GM23338 (cell line): ENCODE data around the gene POFUT2. TPM values are rescaled to one million over a fixed set of nuclear protein-coding genes. Genes with fewer than 3 reads are reported as not detected.

Experiments used
- ETS1 ChIP-seq: IDR thresholded peaks from 2 replicates; pipeline ENCODE4 v1.6.1; 2016; ENCODE audit warnings: antibody characterized with exemption
- EZH2 ChIP-seq: fragments of 200-600 bp; sonication (generic); IDR thresholded peaks from one replicate; pipeline ENCODE4 v1.8.0; 2017; ENCODE audit warnings: antibody characterized with exemption, mild to moderate bottlenecking, low read depth; ENCODE audit not compliant: unreplicated experiment
- EZH2phosphoT487 ChIP-seq: fragments of 200-600 bp; sonication (generic); IDR thresholded peaks from one replicate; pipeline ENCODE4 v1.8.1; 2018; ENCODE audit warnings: antibody characterized with exemption; ENCODE audit not compliant: unreplicated experiment
- POLR2AphosphoS5 ChIP-seq: IDR thresholded peaks from 2 replicates; pipeline ENCODE4 v1.6.1; 2016; ENCODE audit warnings: antibody characterized with exemption, low read depth
- STAT1 ChIP-seq: IDR thresholded peaks from one replicate; pipeline ENCODE4 v1.6.1; 2016; ENCODE audit warnings: antibody characterized with exemption; ENCODE audit not compliant: unreplicated experiment
- ZNF114 ChIP-seq: fragments of 250-450 bp; sonication (Bioruptor Pico); IDR thresholded peaks from 2 replicates; pipeline ENCODE4 v1.5.0; 2020; ENCODE audit warnings: mild to moderate bottlenecking, moderate library complexity
- ZNF331 ChIP-seq: fragments of 250-450 bp; sonication (Bioruptor Pico); IDR thresholded peaks from 2 replicates; pipeline ENCODE4 v1.5.0; 2020; ENCODE audit warnings: low read depth, mild to moderate bottlenecking, moderate library complexity
- polyA plus RNA-seq: library from polyadenylated mRNA; unstranded; fragments of >200 nt; fragmentation: Nextera tagmentation; extraction: Ambion mirVana; gene quantifications from 2 replicates; pipeline ENCODE4 v1.2.1, GENCODE V29; 2016
- total RNA-seq: library from RNA; depleted of rRNA; stranded (reverse); fragments of >200 nt; shearing (Covaris generic); gene quantifications from 2 replicates; pipeline ENCODE4 v1.2.3, GENCODE V29; 2014
- TF ChIP-seq, protein P1 (sequence below): fragments of 250-450 bp; sonication (Bioruptor Pico); IDR thresholded peaks from 2 replicates; pipeline ENCODE4 v1.5.0; 2020; ENCODE audit warnings: mild to moderate bottlenecking, moderate library complexity
- TF ChIP-seq, protein P2 (sequence below): IDR thresholded peaks from one replicate; pipeline ENCODE4 v1.6.1; 2018; ENCODE audit warnings: antibody characterized with exemption; ENCODE audit not compliant: unreplicated experiment

Gene POFUT2
- total and polyA plus RNA-seq, 2 experiments from 2014 or later = 12.1 to 34.5 TPM

GRCh38 chr21:45318146-45318555 is 30.5 kb upstream of the POFUT2 start (continued):
- TF ChIP-seq, protein P1, sequence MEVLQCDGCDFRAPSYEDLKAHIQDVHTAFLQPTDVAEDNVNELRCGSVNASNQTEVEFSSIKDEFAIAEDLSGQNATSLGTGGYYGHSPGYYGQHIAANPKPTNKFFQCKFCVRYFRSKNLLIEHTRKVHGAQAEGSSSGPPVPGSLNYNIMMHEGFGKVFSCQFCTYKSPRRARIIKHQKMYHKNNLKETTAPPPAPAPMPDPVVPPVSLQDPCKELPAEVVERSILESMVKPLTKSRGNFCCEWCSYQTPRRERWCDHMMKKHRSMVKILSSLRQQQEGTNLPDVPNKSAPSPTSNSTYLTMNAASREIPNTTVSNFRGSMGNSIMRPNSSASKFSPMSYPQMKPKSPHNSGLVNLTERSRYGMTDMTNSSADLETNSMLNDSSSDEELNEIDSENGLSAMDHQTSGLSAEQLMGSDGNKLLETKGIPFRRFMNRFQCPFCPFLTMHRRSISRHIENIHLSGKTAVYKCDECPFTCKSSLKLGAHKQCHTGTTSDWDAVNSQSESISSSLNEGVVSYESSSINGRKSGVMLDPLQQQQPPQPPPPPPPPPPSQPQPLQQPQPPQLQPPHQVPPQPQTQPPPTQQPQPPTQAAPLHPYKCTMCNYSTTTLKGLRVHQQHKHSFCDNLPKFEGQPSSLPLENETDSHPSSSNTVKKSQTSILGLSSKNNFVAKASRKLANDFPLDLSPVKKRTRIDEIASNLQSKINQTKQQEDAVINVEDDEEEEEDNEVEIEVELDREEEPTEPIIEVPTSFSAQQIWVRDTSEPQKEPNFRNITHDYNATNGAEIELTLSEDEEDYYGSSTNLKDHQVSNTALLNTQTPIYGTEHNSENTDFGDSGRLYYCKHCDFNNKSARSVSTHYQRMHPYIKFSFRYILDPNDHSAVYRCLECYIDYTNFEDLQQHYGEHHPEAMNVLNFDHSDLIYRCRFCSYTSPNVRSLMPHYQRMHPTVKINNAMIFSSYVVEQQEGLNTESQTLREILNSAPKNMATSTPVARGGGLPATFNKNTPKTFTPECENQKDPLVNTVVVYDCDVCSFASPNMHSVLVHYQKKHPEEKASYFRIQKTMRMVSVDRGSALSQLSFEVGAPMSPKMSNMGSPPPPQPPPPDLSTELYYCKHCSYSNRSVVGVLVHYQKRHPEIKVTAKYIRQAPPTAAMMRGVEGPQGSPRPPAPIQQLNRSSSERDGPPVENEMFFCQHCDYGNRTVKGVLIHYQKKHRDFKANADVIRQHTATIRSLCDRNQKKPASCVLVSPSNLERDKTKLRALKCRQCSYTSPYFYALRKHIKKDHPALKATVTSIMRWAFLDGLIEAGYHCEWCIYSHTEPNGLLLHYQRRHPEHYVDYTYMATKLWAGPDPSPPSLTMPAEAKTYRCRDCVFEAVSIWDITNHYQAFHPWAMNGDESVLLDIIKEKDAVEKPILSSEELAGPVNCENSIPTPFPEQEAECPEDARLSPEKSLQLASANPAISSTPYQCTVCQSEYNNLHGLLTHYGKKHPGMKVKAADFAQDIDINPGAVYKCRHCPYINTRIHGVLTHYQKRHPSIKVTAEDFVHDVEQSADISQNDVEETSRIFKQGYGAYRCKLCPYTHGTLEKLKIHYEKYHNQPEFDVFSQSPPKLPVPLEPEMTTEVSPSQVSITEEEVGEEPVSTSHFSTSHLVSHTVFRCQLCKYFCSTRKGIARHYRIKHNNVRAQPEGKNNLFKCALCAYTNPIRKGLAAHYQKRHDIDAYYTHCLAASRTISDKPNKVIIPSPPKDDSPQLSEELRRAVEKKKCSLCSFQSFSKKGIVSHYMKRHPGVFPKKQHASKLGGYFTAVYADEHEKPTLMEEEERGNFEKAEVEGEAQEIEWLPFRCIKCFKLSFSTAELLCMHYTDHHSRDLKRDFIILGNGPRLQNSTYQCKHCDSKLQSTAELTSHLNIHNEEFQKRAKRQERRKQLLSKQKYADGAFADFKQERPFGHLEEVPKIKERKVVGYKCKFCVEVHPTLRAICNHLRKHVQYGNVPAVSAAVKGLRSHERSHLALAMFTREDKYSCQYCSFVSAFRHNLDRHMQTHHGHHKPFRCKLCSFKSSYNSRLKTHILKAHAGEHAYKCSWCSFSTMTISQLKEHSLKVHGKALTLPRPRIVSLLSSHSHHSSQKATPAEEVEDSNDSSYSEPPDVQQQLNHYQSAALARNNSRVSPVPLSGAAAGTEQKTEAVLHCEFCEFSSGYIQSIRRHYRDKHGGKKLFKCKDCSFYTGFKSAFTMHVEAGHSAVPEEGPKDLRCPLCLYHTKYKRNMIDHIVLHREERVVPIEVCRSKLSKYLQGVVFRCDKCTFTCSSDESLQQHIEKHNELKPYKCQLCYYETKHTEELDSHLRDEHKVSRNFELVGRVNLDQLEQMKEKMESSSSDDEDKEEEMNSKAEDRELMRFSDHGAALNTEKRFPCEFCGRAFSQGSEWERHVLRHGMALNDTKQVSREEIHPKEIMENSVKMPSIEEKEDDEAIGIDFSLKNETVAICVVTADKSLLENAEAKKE (CRISPR knock-in tag) = no peak
- no peak for TF ChIP-seq ZNF114 (CRISPR knock-in tag)
- no peak for TF ChIP-seq POLR2AphosphoS5
- TF ChIP-seq ETS1 = no peak
- TF ChIP-seq, protein P2, sequence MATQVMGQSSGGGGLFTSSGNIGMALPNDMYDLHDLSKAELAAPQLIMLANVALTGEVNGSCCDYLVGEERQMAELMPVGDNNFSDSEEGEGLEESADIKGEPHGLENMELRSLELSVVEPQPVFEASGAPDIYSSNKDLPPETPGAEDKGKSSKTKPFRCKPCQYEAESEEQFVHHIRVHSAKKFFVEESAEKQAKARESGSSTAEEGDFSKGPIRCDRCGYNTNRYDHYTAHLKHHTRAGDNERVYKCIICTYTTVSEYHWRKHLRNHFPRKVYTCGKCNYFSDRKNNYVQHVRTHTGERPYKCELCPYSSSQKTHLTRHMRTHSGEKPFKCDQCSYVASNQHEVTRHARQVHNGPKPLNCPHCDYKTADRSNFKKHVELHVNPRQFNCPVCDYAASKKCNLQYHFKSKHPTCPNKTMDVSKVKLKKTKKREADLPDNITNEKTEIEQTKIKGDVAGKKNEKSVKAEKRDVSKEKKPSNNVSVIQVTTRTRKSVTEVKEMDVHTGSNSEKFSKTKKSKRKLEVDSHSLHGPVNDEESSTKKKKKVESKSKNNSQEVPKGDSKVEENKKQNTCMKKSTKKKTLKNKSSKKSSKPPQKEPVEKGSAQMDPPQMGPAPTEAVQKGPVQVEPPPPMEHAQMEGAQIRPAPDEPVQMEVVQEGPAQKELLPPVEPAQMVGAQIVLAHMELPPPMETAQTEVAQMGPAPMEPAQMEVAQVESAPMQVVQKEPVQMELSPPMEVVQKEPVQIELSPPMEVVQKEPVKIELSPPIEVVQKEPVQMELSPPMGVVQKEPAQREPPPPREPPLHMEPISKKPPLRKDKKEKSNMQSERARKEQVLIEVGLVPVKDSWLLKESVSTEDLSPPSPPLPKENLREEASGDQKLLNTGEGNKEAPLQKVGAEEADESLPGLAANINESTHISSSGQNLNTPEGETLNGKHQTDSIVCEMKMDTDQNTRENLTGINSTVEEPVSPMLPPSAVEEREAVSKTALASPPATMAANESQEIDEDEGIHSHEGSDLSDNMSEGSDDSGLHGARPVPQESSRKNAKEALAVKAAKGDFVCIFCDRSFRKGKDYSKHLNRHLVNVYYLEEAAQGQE = no peak
- no peak for TF ChIP-seq EZH2phosphoT487
- no peak for TF ChIP-seq ZNF331
- no peak for TF ChIP-seq EZH2
- no peak for TF ChIP-seq STAT1
